CD1c-positive myeloid dendritic cell (primary cell): ENCODE measurements around the gene MEGF11.
A peak's percentile ranks its signal among the peaks of the same experiment; 100 is the strongest.

Experiments
- DNase-seq: peaks from one replicate; pipeline ENCODE4 v3.0.0-alpha.2; 2016; ENCODE audit errors: extremely low spot score

MEGF11 gene

DNA sequence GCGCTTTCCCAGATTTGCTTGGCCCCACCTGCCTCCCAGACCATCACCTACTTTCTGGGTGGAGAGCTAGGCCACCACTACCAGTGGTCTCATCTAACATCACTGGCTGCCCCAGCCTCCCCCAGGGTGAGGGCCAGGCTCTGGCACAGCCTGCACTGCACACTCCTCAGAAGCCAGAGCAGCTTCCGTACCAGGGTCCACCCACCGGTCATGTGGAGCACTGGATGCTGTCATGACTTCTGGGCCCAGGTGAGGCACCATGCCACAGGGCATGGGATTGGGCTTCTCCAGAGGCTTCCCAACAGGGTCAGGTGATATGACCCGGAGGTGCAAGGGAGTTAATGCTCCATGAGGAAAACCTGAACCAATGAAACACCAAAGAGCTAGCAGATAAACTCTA is 14.0 kb downstream of the MEGF11 start:
- DNase-seq, result no peak

DNA sequence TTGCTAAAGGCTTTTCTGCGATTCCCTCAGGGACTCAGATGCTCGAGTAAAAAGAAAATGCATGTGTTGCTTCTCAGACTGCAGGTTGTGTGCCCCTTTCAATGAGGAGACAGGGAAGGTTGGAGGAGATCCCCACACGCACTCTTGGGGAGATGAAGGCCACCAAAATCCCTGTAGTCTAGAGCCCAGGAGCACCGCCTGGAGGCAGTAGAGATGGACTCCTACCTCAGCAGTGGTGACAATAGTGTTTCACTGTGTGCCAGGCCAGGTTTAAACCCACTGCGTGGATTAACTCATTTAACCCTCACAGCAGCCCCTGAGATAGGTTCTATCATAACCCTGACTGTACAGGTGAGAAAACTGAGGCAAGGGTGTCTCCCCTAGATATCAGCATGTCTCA is 15.2 kb downstream of the MEGF11 start:
- DNase-seq, result no peak

DNA sequence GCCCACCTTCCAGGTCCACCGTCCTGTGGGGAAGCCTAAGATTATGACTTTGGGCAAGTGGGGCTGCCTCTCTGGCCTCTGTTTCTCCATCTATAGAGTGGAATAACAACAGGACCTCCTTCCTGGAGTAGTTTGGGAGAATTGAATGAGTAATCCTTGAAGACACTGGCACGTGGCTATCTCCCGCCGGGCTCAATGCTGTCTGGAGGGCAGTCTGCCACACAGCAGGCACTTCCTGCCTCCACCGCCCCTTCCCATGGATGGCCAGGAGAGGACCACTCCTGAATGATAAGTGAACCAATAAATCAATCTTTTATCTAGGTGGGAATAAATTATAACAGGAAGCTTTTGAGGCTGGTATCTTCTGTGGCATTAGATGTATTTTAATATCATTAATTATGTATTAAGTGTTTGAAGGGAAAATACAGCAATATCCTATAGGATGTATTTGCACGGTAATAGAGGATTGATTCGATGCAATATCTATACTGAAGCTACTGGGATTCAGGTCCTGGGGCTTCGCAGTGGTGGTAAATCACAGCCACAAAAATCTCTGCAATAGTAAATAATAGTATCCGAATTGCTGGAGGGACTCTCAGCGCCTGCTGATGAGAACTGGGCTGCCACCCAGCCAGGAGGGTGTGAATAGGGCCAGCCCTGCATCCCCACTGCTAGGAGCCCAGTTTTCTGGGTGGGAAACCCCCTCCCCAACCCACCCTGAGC is 15.9 kb downstream of the MEGF11 start:
- no peak for DNase-seq

DNA sequence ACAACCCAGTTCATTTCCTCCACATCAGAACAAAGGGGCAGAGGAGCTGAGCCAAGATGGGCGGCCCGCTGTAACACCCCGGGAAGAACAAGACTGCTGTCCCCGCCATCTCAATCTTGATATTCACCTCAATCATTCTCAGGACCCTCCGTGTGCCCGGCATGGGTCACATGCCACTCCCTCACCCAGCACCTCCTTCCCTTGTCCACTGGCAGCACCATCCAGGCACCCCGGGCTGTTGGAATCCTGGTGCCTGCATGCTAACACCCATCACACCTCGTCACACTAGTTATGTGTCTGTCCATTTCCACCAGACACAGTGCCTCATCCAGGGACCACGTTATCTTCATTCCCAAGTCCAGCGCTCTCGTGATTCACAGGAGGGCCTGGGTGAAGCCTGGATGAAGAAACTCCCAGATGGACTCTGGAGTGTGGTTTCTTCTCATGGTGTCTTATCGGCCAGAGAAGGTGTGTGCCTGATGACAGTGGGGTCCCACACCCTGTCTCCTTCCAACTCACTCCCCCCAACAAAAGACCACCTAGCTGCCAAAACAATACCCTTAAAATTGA is 16.7 kb downstream of the MEGF11 start:
- no peak for DNase-seq

DNA sequence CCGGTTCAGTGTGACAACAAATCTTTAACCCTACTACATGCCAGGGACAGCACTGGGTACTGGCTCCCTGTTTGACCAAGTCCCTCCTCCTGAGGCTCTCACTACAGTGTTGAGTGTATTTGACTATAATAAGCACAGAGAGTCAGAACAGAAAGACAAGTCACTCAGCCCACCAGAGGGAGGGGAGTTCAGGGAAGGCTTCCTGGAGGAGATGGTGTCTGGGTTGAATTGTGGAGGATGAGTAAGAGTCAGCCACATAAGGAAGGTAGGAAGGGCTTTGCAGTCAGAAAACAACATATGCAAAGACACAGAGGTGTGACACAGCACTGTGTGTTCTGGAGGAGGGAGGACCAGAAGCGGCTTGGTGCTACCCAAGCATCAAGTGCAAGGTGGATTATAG is 17.7 kb downstream of the MEGF11 start:
- no peak for DNase-seq

DNA sequence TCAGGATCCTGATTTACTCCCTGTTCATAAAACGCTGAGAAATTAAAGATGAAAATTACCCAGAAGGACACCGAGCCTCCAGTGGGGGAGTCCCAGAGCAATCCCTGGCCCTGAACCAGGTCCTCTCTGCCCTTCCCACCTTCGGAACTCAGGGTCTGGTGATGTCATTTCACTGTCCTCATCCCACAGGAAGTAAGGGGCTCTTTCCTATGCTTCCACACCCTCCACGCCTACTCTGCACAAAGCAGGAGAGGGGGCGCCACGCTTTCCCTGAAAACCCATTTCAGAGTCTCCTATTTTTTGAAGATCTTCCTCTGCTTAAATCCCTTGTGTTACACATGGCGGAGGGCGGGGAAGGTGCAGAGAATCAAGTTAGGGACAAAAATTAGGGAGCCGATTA is 18.8 kb downstream of the MEGF11 start:
- DNase-seq, result no peak

DNA sequence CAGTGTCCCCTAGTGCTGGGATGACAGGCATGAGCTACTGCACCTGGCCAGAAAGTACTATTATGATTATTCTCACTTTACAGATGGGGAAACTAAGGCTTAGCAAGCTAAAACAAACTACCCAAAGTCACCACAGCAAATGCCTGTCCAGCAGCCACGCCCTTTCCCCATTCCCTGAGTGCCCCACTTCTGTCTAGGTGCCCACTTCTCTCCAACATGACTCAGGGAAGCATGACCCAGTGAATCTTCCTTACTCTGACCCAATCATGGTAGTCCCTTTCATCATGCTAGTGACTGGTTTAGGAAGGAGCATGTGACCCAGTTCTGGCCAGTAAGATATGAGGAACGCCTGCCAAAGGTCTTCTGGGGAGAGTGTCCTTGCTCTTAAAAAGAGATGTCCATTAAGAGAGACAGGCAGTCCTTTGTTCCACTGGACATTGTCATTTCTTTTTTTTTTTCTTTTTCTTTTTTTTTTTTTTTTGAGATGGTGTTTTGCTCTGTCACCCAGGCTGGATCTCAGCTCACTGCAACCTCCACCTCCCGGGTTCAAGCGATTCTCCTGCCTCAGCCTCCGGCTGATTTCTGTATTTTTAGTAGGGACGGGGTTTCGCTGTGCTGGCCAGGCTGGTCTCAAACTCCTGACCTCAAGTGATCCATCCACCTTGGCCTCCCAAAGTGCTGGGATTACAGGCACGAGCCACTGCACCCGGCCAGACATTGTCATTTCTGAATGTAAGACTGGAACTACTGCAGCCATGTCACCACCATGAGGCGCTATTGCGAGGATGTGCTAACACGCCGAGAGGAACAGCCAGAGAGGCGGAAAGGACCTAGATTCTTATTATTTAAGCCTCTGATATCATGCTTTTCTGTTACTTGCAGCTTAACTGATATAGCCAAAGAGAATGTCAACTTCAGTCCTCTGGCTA is 19.8 kb downstream of the MEGF11 start:
- DNase-seq, result peak; percentile 59

DNA sequence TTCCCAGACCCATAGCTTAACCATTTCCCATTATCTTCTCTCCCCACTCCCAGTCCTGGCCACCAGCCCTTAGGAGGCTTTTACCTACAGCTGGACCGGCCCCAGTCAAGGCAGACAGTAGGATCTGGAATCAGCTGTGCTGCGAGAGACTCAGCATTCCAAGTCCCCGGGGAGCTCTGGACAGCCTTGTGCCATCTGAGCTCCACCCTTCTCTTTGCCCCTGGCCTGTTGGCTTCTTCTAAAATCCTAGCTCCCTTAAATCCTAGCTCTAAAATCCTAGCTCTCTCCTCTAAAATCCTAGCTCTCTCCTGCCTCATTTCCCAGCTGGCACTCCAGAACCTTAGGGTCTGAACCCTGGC is 21.3 kb downstream of the MEGF11 start:
- no peak for DNase-seq

DNA sequence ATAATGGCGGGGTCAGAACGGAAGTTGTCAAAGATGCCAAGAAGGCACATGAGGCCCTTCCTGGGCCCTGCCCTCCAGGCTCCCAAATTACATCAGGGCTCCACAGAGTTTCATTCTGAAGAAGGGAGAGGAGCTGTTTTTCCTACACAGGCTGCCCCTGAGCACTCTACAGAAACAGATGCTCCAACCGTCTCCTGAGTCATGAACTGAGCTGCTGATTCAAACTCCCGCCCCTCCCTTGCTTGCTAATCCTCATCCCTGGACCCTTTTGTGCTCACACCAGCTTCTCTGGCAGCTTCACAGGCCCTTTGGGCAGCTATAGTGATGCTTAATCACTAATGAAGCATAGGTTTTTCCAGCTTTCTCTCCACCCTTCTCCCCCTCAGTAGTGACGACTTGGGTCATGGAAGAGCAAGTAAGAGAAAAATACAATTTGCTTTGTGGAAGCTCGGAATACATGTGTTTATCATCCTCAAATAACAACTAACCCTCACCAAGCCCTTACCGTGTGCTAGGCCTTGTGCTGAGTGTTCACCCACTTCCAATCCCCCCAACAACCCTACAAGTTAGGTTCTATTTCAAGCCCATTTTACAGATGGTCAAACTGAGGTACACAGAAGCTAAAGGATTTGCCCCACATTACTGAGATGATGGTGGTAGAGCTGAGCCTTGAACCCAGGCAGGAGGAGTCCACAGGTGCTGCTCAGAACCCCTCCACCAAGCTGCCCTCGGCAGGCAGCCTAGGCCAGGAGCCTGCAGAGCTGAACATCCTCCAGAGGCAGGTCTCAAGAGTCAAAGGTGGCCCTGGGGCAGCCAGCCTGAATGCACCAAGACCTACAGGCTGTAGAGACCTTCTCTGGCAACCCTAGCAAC is 21.9 kb downstream of the MEGF11 start:
- no peak for DNase-seq

DNA sequence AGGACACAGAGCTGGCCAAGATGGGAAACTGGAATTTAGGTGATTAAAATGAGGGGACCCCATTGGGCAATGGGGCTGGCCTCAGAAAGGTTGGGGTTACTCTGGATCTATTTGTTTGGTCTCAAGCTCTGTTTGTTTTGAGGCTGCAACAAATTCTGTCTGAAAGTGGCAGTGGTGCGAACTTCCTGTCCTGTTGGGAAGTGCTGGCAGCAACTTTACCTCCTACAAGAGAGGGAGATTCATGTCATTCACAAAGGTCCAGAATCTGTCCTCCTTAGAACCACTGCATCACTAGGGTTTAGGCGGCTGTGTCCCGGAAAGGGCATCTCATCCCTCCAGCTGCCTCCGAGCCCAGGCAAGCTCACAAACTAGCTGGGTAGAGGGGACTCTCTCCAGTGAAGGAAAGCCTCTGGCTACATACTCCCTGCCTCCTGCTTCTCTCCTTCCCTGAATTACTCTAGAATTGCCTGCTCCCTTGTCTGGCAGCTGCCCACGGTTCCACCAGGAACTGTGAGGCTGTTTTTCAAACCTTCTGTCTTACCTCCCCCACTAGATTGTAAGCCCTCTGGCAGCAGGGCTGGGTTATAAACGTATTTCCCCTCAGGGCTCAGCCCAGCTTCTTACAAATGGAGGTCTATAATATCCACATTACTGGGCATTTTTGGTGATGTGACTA is 23.6 kb downstream of the MEGF11 start:
- DNase-seq, result no peak

DNA sequence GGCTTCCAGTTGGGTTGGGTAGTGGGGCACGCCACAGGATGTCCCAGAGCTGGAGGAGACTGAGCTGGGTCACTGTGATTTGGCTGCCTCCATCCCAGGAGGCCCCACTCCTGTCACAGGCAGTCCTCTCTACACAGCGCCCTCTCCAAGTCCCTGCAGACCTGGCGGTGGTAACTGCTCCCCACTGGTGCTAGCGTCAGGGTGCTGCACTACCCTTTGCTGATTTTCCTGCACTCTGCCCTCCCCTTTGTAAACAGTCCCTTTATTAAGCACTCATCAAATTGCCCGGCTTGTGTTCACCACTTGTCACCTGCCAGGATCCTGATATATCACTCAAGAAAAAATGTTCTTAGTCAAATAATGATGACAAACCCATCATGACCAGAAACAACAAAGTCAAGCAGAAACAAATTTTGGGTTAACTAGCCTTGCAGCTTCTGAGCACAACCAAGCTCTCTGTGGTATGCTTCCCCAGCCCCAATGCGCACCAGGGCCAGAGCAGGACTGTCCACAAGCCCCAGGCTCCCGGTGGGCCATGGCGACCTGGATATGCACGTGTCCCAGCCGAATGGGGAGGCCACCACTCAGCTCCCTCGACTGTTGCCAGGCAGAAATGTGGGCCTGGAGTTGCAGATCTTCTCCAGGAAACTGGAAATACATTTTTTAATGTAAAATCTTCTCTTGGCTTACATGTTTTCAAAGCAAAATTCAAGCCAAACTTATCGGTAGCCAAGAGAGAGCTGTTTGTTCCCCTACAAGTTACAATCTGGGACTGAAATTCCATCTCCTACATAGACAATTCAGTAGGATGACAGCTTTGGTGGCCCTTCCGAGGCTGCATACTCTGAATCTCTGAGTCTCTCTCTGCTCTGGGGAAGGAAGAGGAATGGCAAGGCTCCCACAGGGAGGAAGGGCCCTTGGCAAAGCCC is 24.5 kb downstream of the MEGF11 start:
- DNase-seq, result no peak

DNA sequence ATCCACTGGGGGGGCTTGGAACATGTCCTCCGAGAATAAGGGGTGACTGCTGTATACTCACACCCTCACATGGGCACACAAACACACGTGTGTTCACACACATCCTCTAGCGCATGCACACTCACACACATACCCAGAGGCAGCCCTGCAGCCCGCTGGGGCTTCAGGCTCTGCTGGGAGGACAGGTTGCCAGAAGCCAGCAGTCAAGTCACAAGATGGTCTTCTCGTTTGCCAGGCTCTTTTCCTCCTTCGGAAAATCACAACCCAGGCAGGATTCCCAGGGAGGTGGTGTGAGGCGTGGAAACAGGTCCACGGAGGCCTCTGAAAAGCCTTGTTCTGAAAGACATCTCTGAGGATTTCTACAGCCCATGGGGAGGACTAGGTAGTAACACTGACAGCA is 26.8 kb downstream of the MEGF11 start:
- DNase-seq, result no peak

DNA sequence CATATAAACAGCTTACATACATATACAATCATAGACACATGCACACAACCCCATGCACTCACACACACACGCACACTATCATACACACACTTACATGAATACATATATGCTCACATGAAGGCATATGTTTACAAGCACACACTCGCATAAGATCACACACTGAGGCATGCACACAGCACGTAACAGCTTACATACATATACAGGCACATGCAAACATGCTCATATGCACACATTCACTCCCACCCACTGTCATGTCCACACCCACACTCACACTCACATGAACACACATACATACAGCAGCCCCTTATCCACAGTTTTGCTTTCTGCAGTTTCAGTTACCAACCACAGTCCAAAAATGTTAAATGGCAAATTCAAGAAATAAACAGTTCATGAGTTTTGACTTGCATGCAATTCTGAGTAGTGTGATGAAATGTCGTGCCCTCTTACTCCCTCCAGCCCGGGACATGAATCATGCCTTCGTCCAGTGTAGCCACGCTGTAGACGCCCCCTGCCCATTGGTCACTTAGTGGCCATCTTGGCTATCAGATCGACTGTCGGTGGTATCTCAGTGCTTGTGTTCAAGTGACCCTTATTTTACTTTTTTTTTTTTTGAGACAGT is 27.8 kb downstream of the MEGF11 start:
- DNase-seq, result no peak

DNA sequence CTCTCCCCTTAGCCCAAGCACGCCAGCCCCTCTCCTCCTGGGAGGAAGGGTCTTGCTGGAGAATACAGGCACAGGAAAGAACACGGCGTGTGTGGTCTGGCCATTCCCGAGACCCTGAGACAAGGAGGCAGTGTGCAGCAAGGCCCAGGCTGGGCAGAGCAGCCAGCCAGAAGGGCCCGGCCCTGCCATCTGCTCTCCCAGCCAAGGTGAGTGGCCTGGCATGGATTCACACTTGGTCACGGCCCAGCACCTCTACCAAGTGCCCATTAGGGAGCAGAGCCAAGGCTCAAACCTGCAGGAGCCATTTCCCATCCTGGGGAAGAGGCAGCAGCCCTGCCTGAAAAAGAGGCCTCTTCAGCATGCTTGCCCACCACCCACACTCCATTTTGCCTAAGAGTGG is 28.6 kb downstream of the MEGF11 start:
- DNase-seq, result no peak

DNA sequence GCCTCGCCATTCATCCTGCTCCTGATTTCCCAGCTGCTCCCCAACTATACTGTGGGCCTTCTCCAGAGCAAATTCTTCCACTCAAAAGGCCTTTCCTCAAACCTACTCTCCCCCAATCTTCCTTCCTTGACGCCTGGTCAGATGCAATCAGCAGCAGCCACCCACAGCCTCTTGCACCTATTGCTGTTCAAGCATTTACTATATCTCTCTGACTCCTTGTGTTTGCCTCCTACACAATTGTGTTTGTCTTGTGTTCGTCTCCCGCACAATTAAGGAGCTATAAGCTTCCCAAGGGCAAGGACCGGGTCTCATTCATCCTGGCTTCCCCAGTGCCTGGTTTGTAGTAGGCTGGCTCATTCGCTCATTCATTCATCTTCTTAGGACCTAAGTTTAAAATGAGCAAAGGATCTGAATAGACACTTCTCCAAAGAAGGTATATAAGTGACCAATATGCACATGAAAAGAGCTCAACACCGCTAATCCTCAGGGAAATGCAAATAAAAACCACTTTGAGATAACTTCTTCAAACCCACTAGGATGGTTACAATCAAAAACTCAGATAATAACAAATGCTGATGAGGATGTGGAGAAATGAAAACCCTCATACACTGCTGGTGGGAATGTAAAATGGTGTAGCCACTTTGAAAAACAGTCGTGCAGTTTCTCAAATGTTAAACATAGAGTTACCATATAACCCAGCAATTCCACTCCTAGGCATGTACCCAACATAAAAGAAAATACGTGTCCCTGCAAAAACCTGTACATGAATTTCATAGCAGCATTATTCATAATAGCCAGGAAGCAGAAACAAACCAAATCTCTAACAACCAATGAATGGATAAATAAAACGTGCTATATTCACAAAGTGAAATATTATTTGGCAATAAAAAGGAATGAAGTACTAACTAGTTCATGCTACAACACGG is 31.0 kb downstream of the MEGF11 start:
- no peak for DNase-seq

DNA sequence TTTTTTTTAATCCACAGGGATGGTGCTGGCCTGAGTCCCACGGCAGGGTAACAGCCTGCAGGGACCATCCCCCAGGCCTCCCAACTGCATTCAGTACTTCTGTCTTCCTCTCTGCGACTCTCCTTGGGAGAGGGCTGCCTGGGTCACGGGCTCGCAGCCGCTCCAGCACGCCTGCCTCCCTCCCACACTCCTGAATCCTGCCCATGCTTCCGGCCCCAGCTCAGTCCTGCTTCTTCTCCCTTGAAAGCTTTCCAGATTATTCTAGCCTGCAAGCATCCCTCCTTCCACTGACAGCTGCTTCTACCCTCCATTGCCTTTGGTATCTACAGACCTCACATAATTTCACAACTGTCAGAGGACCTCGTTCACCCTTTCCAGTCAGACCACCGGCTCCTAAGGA is 32.4 kb downstream of the MEGF11 start:
- no peak for DNase-seq

DNA sequence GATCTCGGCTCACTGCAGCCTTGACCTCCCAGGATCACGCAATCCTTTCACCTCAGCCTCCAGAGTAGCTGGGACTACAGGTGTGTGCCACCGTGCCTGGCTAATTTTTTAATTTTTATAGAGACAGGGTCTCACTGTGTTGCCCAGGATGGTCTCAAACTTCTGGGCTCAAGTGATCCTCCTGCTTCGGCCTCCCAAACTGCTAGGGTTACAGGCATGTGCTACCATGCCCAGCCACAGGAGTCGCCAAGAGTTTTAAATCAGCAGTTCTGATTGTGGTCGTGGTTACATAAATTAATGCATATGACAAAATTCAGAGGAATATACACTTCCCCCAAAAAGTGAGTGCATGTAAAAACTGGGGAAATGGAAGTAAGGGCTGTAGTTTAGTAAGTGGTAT is 32.9 kb downstream of the MEGF11 start:
- DNase-seq, result no peak

DNA sequence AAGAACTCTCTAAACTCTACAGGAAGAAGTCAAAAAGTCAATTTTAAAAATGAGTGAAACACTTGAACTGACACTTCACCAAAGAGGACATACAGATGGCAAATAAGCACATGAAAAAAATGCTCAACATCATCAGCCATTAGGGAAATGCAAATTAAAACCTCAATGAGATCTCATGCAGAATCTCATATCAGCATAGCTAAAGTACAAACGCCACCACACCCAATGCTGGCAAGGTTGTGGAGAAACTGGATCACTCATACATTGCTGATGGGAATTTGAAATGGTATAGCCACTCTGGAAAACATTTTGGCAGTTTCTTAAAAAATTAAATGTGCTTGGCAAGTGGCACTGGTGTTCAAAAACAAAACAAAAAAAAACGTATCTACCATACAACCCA is 34.2 kb downstream of the MEGF11 start:
- no peak for DNase-seq

DNA sequence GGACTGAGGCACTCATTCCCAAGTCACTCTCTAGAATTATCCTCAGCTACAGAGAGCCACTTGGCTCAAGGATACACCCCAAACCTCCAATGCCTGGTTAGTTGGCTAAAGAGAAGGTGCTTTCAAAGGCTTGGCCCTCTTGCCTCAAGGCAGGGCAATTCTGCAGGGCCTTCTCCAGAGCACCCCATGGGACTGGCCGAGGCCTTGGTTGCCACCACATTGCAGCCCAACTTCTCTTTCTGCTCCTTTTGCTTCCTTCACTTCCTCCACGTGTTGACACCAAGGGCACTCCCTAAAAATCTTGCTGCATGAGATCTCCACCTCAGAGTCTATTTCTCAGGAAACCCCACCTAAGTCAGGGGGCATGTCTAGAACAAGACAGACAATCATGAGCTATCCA is 36.7 kb downstream of the MEGF11 start:
- DNase-seq, result no peak
